H1 (cell line): ENCODE measurements around the gene ZNF121. TPM values are rescaled to one million over a fixed set of nuclear protein-coding genes. Genes with fewer than 3 reads are reported as not detected.

Experiments
- CTCF ChIA-PET: fragments of 300-600 bp; sonication (Branson Sonifier 250); formaldehyde crosslinking; loops from one replicate; lab custom pipeline; 2021; ENCODE audit not compliant: partially characterized antibody; lab: Charles Lee
- POLR2A ChIA-PET: fragments of 300-600 bp; sonication (Branson Sonifier 250); formaldehyde crosslinking; loops from one replicate; lab custom pipeline; 2021; ENCODE audit warnings: inconsistent platforms; ENCODE audit not compliant: partially characterized antibody; lab: Charles Lee
- DNase-seq, 2 experiments: peaks; one replicate each; pipeline versions ENCODE4 v3.0.0 to v3.0.0-alpha.2; 2010 to 2022; ENCODE audit warnings: low spot score in 2 of 2, low read depth in 1 of 2, mixed read lengths in 1 of 2
- FAIRE-seq: peaks from 2 replicates; lab custom pipeline; 2011; peaks lifted over from hg19 to GRCh38; lab: Jason Lieb, UNC
- H2AFZ ChIP-seq: 2 replicates; pipeline ENCODE4 v1.8.1; 2012; ENCODE audit warnings: low read length, inconsistent platforms
- H2AK5ac ChIP-seq: 2 replicates; pipeline ENCODE4 v1.6.1; 2013; ENCODE audit warnings: low read depth, low read length
- H2BK120ac ChIP-seq: replicated peaks from 2 replicates; pipeline ENCODE3; 2013; ENCODE audit warnings: low read depth, low read length, inconsistent platforms
- H2BK12ac ChIP-seq: 2 replicates; pipeline ENCODE4 v1.6.1; 2013; ENCODE audit warnings: low read depth, low read length
- H2BK15ac ChIP-seq: 2 replicates; pipeline ENCODE4 v1.6.1; 2013; ENCODE audit warnings: low read length
- H2BK20ac ChIP-seq: 2 replicates; pipeline ENCODE4 v1.6.1; 2013; ENCODE audit warnings: low read length
- H2BK5ac ChIP-seq: 2 replicates; pipeline ENCODE4 v1.6.1; 2013; ENCODE audit warnings: low read depth, low read length
- H3K14ac ChIP-seq: 2 replicates; pipeline ENCODE4 v1.6.1; 2013; ENCODE audit warnings: inconsistent platforms; ENCODE audit not compliant: insufficient read length
- H3K18ac ChIP-seq: 2 replicates; pipeline ENCODE4 v1.6.1; 2013; ENCODE audit warnings: low read length; ENCODE audit errors: extremely low read depth
- H3K23ac ChIP-seq: 2 replicates; pipeline ENCODE4 v1.6.1; 2013; ENCODE audit warnings: inconsistent platforms; ENCODE audit not compliant: insufficient read length
- H3K23me2 ChIP-seq: 2 replicates; pipeline ENCODE4 v1.6.1; 2013; ENCODE audit warnings: low read depth, low read length
- H3K27ac ChIP-seq: 2 replicates; pipeline ENCODE4 v1.6.1; 2011; ENCODE audit warnings: low read depth, low read length, inconsistent platforms
- H3K27me3 ChIP-seq, 4 experiments: replicated peaks in 1 of 4; 1 replicate in 1 of 4; 2 replicates in 3 of 4; pipeline versions ENCODE4 v1.6.1 to v1.8.1; 2011 to 2013; ENCODE audit warnings: low read length in 3 of 4, mild to moderate bottlenecking in 3 of 4, inconsistent platforms in 2 of 4, mixed read lengths in 2 of 4, moderate library complexity in 1 of 4; ENCODE audit not compliant: control insufficient read depth in 3 of 4, insufficient read depth in 3 of 4; ENCODE audit errors: extremely low read depth in 1 of 4
- H3K36me3 ChIP-seq, 4 experiments: 2 replicates each; pipeline versions ENCODE4 v1.6.1 to v1.8.1; 2011 to 2013; ENCODE audit warnings: mild to moderate bottlenecking in 4 of 4, low read length in 3 of 4, moderate library complexity in 2 of 4, control low read depth in 1 of 4, inconsistent platforms in 1 of 4; ENCODE audit not compliant: insufficient read depth in 4 of 4, control insufficient read depth in 2 of 4
- H3K4ac ChIP-seq: replicated peaks from 2 replicates; pipeline ENCODE3; 2013; ENCODE audit warnings: low read length, low read depth, mixed read lengths, inconsistent platforms; ENCODE audit not compliant: insufficient read length
- H3K4me1 ChIP-seq, 4 experiments: replicated peaks in 1 of 4; 1 replicate in 1 of 4; 2 replicates in 3 of 4; pipeline versions ENCODE4 v1.6.1 to v1.8.1; 2011 to 2013; ENCODE audit warnings: low read length in 3 of 4, inconsistent platforms in 2 of 4, mixed read lengths in 1 of 4; ENCODE audit not compliant: insufficient read depth in 4 of 4, control insufficient read depth in 3 of 4
- H3K4me2 ChIP-seq, 2 experiments: 2 replicates each; pipeline versions ENCODE4 v1.6.1 to v1.8.1; 2011 to 2013; ENCODE audit warnings: low read depth in 2 of 2, low read length in 2 of 2, control low read depth in 1 of 2, inconsistent platforms in 1 of 2, mild to moderate bottlenecking in 1 of 2; ENCODE audit not compliant: insufficient read depth in 1 of 2
- H3K4me3 ChIP-seq, 4 experiments: fragments of 200-600, 300-600 bp in 1 of 4; sonication (generic), shearing (Covaris generic), sonication (Bioruptor Twin) in 1 of 4; 2 replicates each; pipeline versions ENCODE4 v1.5.1 to v1.8.1; 2011 to 2016; ENCODE audit warnings: low read length in 4 of 4, low read depth in 3 of 4, control low read depth in 2 of 4, inconsistent platforms in 2 of 4, mild to moderate bottlenecking in 2 of 4, mixed read lengths in 1 of 4, moderate library complexity in 1 of 4; ENCODE audit not compliant: insufficient read depth in 2 of 4; ENCODE audit errors: extremely low read depth in 1 of 4
- H3K56ac ChIP-seq: replicated peaks from 2 replicates; pipeline ENCODE3; 2013; ENCODE audit warnings: low read depth, mild to moderate bottlenecking, mixed read lengths, low read length, inconsistent platforms; ENCODE audit not compliant: insufficient read length
- H3K79me1 ChIP-seq: 2 replicates; pipeline ENCODE4 v1.6.1; 2013; ENCODE audit warnings: low read depth, low read length, control low read depth
- H3K79me2 ChIP-seq, 2 experiments: 2 replicates each; pipeline versions ENCODE4 v1.6.1 to v1.8.1; 2012 to 2013; ENCODE audit warnings: low read length in 2 of 2, mild to moderate bottlenecking in 2 of 2, inconsistent platforms in 1 of 2; ENCODE audit not compliant: insufficient read depth in 2 of 2, control insufficient read depth in 1 of 2
- H3K9ac ChIP-seq, 4 experiments: replicated peaks in 1 of 4; 1 replicate in 1 of 4; 2 replicates in 3 of 4; pipeline versions ENCODE4 v1.6.1 to v1.8.1; 2011 to 2013; ENCODE audit warnings: low read depth in 3 of 4, low read length in 3 of 4, control low read depth in 2 of 4, mild to moderate bottlenecking in 2 of 4, moderate library complexity in 2 of 4, inconsistent platforms in 1 of 4; ENCODE audit errors: extremely low read depth in 1 of 4
- H3K9me3 ChIP-seq, 2 experiments: 2 replicates each; pipeline versions ENCODE4 v1.6.1 to v1.8.1; 2012 to 2013; ENCODE audit warnings: mild to moderate bottlenecking in 2 of 2, moderate library complexity in 2 of 2, control low read depth in 1 of 2, inconsistent platforms in 1 of 2, low read depth in 1 of 2, low read length in 1 of 2, mixed read lengths in 1 of 2; ENCODE audit not compliant: insufficient read depth in 2 of 2
- H4K20me1 ChIP-seq, 2 experiments: replicated peaks in 1 of 2; 2 replicates each; pipeline versions ENCODE3 to v1.8.1; 2011 to 2013; ENCODE audit warnings: inconsistent platforms in 2 of 2, low read length in 2 of 2, mild to moderate bottlenecking in 1 of 2; ENCODE audit not compliant: insufficient read depth in 2 of 2, control insufficient read depth in 1 of 2
- H4K5ac ChIP-seq: 2 replicates; pipeline ENCODE4 v1.6.1; 2013; ENCODE audit warnings: low read length, low read depth, mixed read lengths, inconsistent platforms; ENCODE audit not compliant: insufficient read length
- H4K8ac ChIP-seq: 2 replicates; pipeline ENCODE4 v1.8.0; 2013; ENCODE audit warnings: mild to moderate bottlenecking, moderate library complexity, low read length, inconsistent platforms; ENCODE audit not compliant: insufficient read depth; ENCODE audit errors: extremely low read depth
- H4K91ac ChIP-seq: replicated peaks from 2 replicates; pipeline ENCODE3; 2013; ENCODE audit warnings: low read length, mixed read lengths, inconsistent platforms; ENCODE audit not compliant: insufficient read length
- ASH2L ChIP-seq: fragments of 200-600, 300-600 bp; sonication (generic); IDR thresholded peaks from one replicate; pipeline ENCODE4 v1.7.1; 2017; ENCODE audit warnings: low read length
- CREB1 ChIP-seq: IDR thresholded peaks from 2 replicates; pipeline ENCODE4 v1.6.1; 2012; ENCODE audit warnings: inconsistent platforms
- HDAC6 ChIP-seq: IDR thresholded peaks from one replicate; pipeline ENCODE4 v1.7.1; 2012; ENCODE audit warnings: low read depth, mild to moderate bottlenecking, inconsistent platforms, low read length, moderate library complexity
- JUND ChIP-seq: IDR thresholded peaks from 2 replicates; pipeline ENCODE4 v1.6.1; 2011; ENCODE audit warnings: mild to moderate bottlenecking, improper control_type of control experiment, low read length
- KDM4A ChIP-seq: IDR thresholded peaks from one replicate; pipeline ENCODE4 v1.7.1; 2012; ENCODE audit warnings: low read depth, mild to moderate bottlenecking, moderate library complexity, low read length, inconsistent platforms; ENCODE audit not compliant: severe bottlenecking
- MAFK ChIP-seq: IDR thresholded peaks from 2 replicates; pipeline ENCODE4 v1.6.1; 2012; ENCODE audit warnings: low read depth, mild to moderate bottlenecking, improper control_type of control experiment, low read length
- MAX ChIP-seq: IDR thresholded peaks from 2 replicates; pipeline ENCODE4 v1.6.1; 2012; ENCODE audit warnings: inconsistent platforms
- NANOG ChIP-seq: IDR thresholded peaks from 2 replicates; pipeline ENCODE4 v1.6.1; 2011; ENCODE audit warnings: low read length, low read depth, mild to moderate bottlenecking, inconsistent platforms; ENCODE audit not compliant: insufficient read depth, poor library complexity, severe bottlenecking
- PHF8 ChIP-seq: fragments of 200-600 bp; sonication (generic); conservative IDR thresholded peaks from 2 replicates; pipeline ENCODE4 v1.7.1; 2012; ENCODE audit warnings: low read depth, mild to moderate bottlenecking, inconsistent platforms, low read length, moderate library complexity
- RFX5 ChIP-seq: IDR thresholded peaks from 2 replicates; pipeline ENCODE4 v1.6.1; 2011; ENCODE audit warnings: low read depth, low read length, improper control_type of control experiment, borderline replicate concordance
- SUZ12 ChIP-seq: fragments of 200-600 bp; sonication (generic); IDR thresholded peaks from 2 replicates; pipeline ENCODE4 v1.6.1; 2012; ENCODE audit warnings: mild to moderate bottlenecking, inconsistent platforms, low read length, moderate library complexity, mixed read lengths
- TEAD4 ChIP-seq: IDR thresholded peaks from 2 replicates; pipeline ENCODE4 v1.6.1; 2012; ENCODE audit warnings: low read depth, low read length, inconsistent platforms, mixed read lengths
- YY1 ChIP-seq: IDR thresholded peaks from 2 replicates; pipeline ENCODE4 v1.6.1; 2011; ENCODE audit warnings: low read depth, mild to moderate bottlenecking, low read length
- WGBS, 2 experiments: shearing (Covaris generic) in 1 of 2; methylation state at CpG; one replicate each; pipeline versions ENCODE4 v1.1.6 to v1.1.7; 2013 to 2015; ENCODE audit warnings: low lambda C conversion rate in 2 of 2, mixed read lengths in 2 of 2, inconsistent platforms in 1 of 2, low coverage in 1 of 2, missing lambda C conversion rate in 1 of 2; ENCODE audit not compliant: insufficient replicate concordance in 2 of 2, insufficient coverage in 1 of 2, insufficient read length in 1 of 2; ENCODE audit errors: extremely low coverage in 1 of 2, missing lambda C conversion rate in 1 of 2; 5-methylcytosine and 5-hydroxymethylcytosine counted together
- polyA plus RNA-seq, 7 experiments: library from polyadenylated mRNA; depleted of rRNA in 3 of 7; stranded (reverse) in 5 of 7; unstranded in 2 of 7; fragments of >200 nt in 5 of 7; fragments of 200-250 nt in 2 of 7; gene quantifications; 1 replicate in 5 of 7; 2 replicates in 1 of 7; 4 replicates in 1 of 7; pipeline versions ENCODE4 v1.2.1 to v1.2.3, GENCODE V29; 2011 to 2013; ENCODE audit warnings: missing spikeins in 2 of 7, mixed read lengths in 2 of 7
- total RNA-seq: library from RNA; stranded (reverse); fragmentation: NEBNext Ultra II Directional; extraction: Animal tissue kit (Norgen Biotek cat#: 25700); gene quantifications from 2 replicates; pipeline ENCODE4 v1.2.1, GENCODE V29; 2021

Gene ZNF121
- total and polyA plus RNA-seq, 2 of the 8 experiments (the other 6 are each of a cell fraction or from before 2014, with no cell fraction given): 22.2 to 220 TPM

- H2BK120ac ChIP-seq: no peak overlapping the region
- H3K36me3 ChIP-seq: no peaks in the 10 kb centered on the region
- no peak overlapping the region for H2BK5ac ChIP-seq
- no peaks in the 10 kb centered on the region for H3K4me1 ChIP-seq
- no peaks in the 10 kb centered on the region for H4K20me1 ChIP-seq
- H3K4me3 ChIP-seq: no peak overlapping the region
- no peak overlapping the region for H3K23ac ChIP-seq
- H3K79me1 ChIP-seq: no peaks in the 10 kb centered on the region
- no peak overlapping the region for H3K14ac ChIP-seq
- no peak overlapping the region for H3K4ac ChIP-seq
- H3K9ac ChIP-seq: no peak overlapping the region
- H4K5ac ChIP-seq: no peak overlapping the region
- no peak overlapping the region for H2BK12ac ChIP-seq
- H3K4me2 ChIP-seq: no peak overlapping the region
- 92% methylated on average over 7 of the region's 7 CpGs; no CpG with 5 or more reads in 1 of the 2 experiments for WGBS, 2 experiments
- no peak overlapping the region for H4K91ac ChIP-seq
- H2BK20ac ChIP-seq: no peak overlapping the region
- CTCF ChIA-PET: interaction anchor here (0.6 to 1.3 kb wide), 7 partner anchors 8 to 974 kb away, joined by 3 to 4 read pairs (median 3); no protein-coding TSS in a partner anchor
- peaks cover 9 to 25% of the 10 kb centered on the region in 2 experiments; a peak in 3 of 4 replicates for H3K9me3 ChIP-seq
- no peak overlapping the region for H4K8ac ChIP-seq
- H2AFZ ChIP-seq: no peak overlapping the region
- no peaks in the 10 kb centered on the region; the same call in 1 of the 2 replicates for H3K23me2 ChIP-seq
- H3K56ac ChIP-seq: no peak overlapping the region
- no peak overlapping the region for H3K18ac ChIP-seq
- H2AK5ac ChIP-seq: no peak overlapping the region
- H3K79me2 ChIP-seq: no peaks in the 10 kb centered on the region
- no peaks in the 10 kb centered on the region for H3K27me3 ChIP-seq
- H2BK15ac ChIP-seq: no peak overlapping the region
- no peak overlapping the region for H3K27ac ChIP-seq
- DNase-seq: no peak
- POLR2A ChIA-PET: interaction anchor here (0.8 to 1.7 kb wide), 4 partner anchors 10 to 117 kb away, joined by 3 to 7 read pairs (median 4); partner anchors contain the start of gene ZNF266
- no peak for FAIRE-seq
- TF ChIP-seq SUZ12 (no peak), KDM4A (no peak), TEAD4 (no peak), PHF8 (no peak), CREB1 (no peak), YY1 (no peak), JUND (no peak), NANOG (no peak), RFX5 (no peak), MAX (no peak), HDAC6 (no peak), ASH2L (no peak), MAFK (no peak)
Observed at GRCh38 chr19:9552536-9553274, 31.6 kb downstream of the ZNF121 start.
